NT2/D1 (cell line): ENCODE results near the gene ZBTB7B.

ENCODE experiments used
- YY1 ChIP-seq: IDR thresholded peaks from 2 replicates; pipeline ENCODE4 v1.6.1; 2011; ENCODE audit not compliant: insufficient read length, insufficient read depth
- ZNF274 ChIP-seq: IDR thresholded peaks from 2 replicates; pipeline ENCODE4 v1.6.1; 2011; ENCODE audit warnings: mild to moderate bottlenecking, low read depth, low read length

DNA sequence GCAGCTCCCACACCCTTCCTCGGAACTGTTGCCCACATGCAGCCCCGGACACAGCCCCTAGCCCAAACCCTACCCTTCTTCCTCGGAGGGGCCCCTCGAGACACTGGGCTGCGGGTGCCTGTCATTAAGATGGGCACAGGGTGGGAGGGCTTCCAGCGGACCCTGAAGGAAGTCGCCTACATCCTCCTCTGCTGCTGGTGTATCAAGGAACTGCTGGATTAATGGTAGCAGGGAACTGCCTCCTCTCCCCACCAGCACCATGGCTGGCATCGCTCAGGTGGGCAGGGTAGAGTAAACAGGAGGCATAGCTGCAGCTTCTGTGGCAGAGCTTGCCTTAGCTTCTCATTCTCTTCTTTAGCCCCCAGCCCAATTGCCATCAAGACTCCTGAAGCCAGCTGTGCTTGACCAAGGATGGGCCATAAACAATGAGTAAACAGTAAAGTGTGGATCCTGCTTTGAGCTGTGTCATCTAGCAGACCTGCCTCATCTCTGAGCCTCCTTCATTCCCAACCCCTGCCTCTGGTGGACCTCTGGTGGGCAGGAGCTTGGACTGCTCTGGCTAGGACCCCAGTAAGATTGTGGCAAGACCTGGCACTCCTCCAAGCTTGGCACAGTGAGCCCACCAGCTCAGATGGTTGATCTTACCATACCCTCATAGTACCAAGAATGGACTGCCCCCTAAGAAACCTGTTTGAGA, 8.9 kb upstream of the ZBTB7B start, which contains the start of gene LENEP:
- TF ChIP-seq YY1 (no peak), ZNF274 (no peak)
